Vagina (tissue), 2 donors: ENCODE results near the gene MGMT. TPM values are rescaled to one million over a fixed set of nuclear protein-coding genes. Genes with fewer than 3 reads are reported as not detected.

Source experiments
- DNase-seq, 2 donors: peaks; one replicate each; pipeline ENCODE4 v3.0.0-alpha.2; 2017; ENCODE audit errors: extremely low spot score in 2 of 2
- H3K27ac ChIP-seq: fragments of 200-600 bp; sonication (generic); one replicate; pipeline ENCODE4 v1.5.1; 2019
- H3K27me3 ChIP-seq: fragments of 200-600 bp; sonication (generic); one replicate; pipeline ENCODE4 v1.5.1; 2019
- H3K36me3 ChIP-seq, 2 donors: fragments of 200-600 bp; sonication (generic); one replicate each; pipeline ENCODE4 v1.5.1; 2017 to 2019
- H3K4me1 ChIP-seq: fragments of 200-600 bp; sonication (generic); one replicate; pipeline ENCODE4 v1.5.1; 2019
- H3K4me3 ChIP-seq, 2 donors: fragments of 200-600 bp; sonication (generic); 1 replicate in 1 of 2; 2 replicates in 1 of 2; pipeline ENCODE4 v1.5.1; 2016 to 2019
- H3K9me3 ChIP-seq: fragments of 200-600 bp; sonication (generic); one replicate; pipeline ENCODE4 v1.5.1; 2019
- CTCF ChIP-seq, 3 experiments: fragments of 450-650 bp in 2 of 3; fragments of 200-600 bp in 1 of 3; sonication (generic) in 1 of 3; IDR thresholded peaks; one replicate each; pipeline ENCODE4 v1.5.1; 2017 to 2019; ENCODE audit warnings: antibody characterized with exemption in 3 of 3, mild to moderate bottlenecking in 2 of 3, moderate library complexity in 2 of 3
- POLR2A ChIP-seq, 2 donors: fragments of 450-650 bp; IDR thresholded peaks; one replicate each; pipeline ENCODE4 v1.6.1; 2017; ENCODE audit warnings: antibody characterized with exemption in 2 of 2, mild to moderate bottlenecking in 2 of 2, moderate library complexity in 2 of 2
- POLR2AphosphoS5 ChIP-seq, 2 donors: sonication (generic); formaldehyde crosslinking; IDR thresholded peaks; one replicate each; pipeline ENCODE4 v1.9.0; 2017; ENCODE audit warnings: antibody characterized with exemption in 2 of 2, mild to moderate bottlenecking in 2 of 2, low read depth in 1 of 2; ENCODE audit not compliant: insufficient read depth in 1 of 2
- intact Hi-C: fragments of 100-400 bp; cut with DNase I; formaldehyde crosslinking; loops from one replicate; pipeline ENCODE4 v1.15.1; 2023
- total RNA-seq: library from RNA; depleted of rRNA; stranded (reverse); fragments of >200 nt; gene quantifications from one replicate; pipeline ENCODE4 v1.2.3, GENCODE V29; 2016

MGMT gene
- total RNA-seq, 1 donor from 2014 or later, result 16.0 TPM

DNA sequence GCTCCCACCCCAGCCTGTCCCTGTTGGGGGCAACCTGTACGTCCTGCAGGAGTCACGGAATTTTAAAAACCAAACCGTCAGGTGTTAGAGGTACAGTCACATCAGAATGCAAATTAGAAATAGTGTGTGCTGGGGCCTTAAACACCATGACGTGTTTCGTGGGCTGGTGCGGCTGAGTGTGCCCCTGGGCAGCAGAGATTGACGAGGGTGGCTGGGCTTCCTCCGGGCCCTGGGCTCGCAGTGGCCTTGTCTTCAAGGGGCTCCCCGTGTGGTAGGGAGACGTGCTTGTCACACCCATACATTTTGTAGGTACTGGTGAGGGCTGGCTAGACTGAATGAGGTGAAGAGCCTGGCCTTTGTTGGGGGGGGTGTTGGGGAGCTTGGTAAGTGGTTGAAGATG lies 7.6 kb downstream of the MGMT start:
- intact Hi-C loops, result no loop called here

DNA sequence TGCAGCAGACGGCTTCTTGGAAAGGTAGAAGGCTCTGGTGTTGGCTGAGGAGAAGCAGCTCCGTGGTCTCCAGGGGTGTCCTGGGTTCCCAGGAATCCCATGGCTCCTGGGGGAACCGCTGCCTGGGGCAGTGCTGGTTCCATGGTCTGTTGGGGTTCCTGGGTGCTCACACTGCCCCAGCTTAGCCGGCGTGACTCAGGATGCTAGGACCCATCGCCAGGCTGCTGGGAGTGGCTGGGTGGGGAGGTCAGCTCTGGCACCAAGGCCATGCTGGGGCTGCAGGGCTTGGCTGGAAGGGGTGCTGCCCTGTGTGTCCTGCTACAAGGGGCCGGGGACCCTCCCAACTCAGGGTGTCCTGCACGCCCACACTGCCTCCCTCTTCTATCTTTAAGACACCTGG lies 9.4 kb downstream of the MGMT start:
- Histone ChIP-seq H3K27ac (no peak overlapping the region), H3K4me1 (no peaks in the 10 kb centered on the region), H3K36me3 (peaks cover 0 to 9% of the 10 kb centered on the region in 2 donors), H3K27me3 (no peaks in the 10 kb centered on the region), H3K9me3 (peaks cover 4% of the 10 kb centered on the region), H3K4me3 (no peak overlapping the region)
- no peak for DNase-seq
- intact Hi-C loops, result no loop called here
- TF ChIP-seq POLR2A (IDR thresholded peaks at IDR 0.05) (no peak), CTCF (IDR thresholded peaks at IDR 0.05) (no peak), POLR2AphosphoS5 (IDR thresholded peaks at IDR 0.05; ENCODE audit: insufficient read depth in 1 of 2, low read depth in 1 of 2) (no peak)

More for the DNA sequence above, 7.6 kb downstream of the MGMT start:
- Histone ChIP-seq H3K27me3 (no peaks in the 10 kb centered on the region), H3K4me3 (no peak overlapping the region), H3K27ac (no peak overlapping the region), H3K36me3 (peaks cover 0 to 11% of the 10 kb centered on the region in 2 donors), H3K4me1 (no peaks in the 10 kb centered on the region), H3K9me3 (no peaks in the 10 kb centered on the region)
- peak in 1 of 2 donors; percentile 37 for DNase-seq
- TF ChIP-seq POLR2A (IDR thresholded peaks at IDR 0.05) (no peak), POLR2AphosphoS5 (IDR thresholded peaks at IDR 0.05; ENCODE audit: insufficient read depth in 1 of 2, low read depth in 1 of 2) (no peak), CTCF (IDR thresholded peaks at IDR 0.05) (no peak)

- TF ChIP-seq POLR2A (IDR thresholded peaks at IDR 0.05) (no peak), CTCF (IDR thresholded peaks at IDR 0.05) (no peak), POLR2AphosphoS5 (IDR thresholded peaks at IDR 0.05; ENCODE audit: insufficient read depth in 1 of 2, low read depth in 1 of 2) (no peak)
- H3K9me3 ChIP-seq, result peaks cover 7% of the 10 kb centered on the region
- no peak overlapping the region for H3K27ac ChIP-seq
- H3K4me3 ChIP-seq, result no peak overlapping the region
- H3K4me1 ChIP-seq, result no peaks in the 10 kb centered on the region
- no peak for DNase-seq
- no peaks in the 10 kb centered on the region for H3K27me3 ChIP-seq
- intact Hi-C loops, result no loop called here
- H3K36me3 ChIP-seq, result peaks cover 0 to 5% of the 10 kb centered on the region in 2 donors
These were observed 10.0 kb downstream of the MGMT start for GRCh38 chr10:129477051-129477450.

- H3K27ac ChIP-seq, result no peak overlapping the region
- H3K27me3 ChIP-seq, result no peaks in the 10 kb centered on the region
- no peak for DNase-seq
- H3K36me3 ChIP-seq, result no peaks in the 10 kb centered on the region
- H3K4me3 ChIP-seq, result no peak overlapping the region
- TF ChIP-seq CTCF (IDR thresholded peaks at IDR 0.05) (no peak), POLR2A (IDR thresholded peaks at IDR 0.05) (no peak), POLR2AphosphoS5 (IDR thresholded peaks at IDR 0.05; ENCODE audit: insufficient read depth in 1 of 2, low read depth in 1 of 2) (no peak)
- intact Hi-C loops, result no loop called here
- H3K4me1 ChIP-seq, result no peaks in the 10 kb centered on the region
- H3K9me3 ChIP-seq, result peaks cover 34% of the 10 kb centered on the region
These were observed 14.6 kb downstream of the MGMT start for GRCh38 chr10:129481641-129482040.

DNA sequence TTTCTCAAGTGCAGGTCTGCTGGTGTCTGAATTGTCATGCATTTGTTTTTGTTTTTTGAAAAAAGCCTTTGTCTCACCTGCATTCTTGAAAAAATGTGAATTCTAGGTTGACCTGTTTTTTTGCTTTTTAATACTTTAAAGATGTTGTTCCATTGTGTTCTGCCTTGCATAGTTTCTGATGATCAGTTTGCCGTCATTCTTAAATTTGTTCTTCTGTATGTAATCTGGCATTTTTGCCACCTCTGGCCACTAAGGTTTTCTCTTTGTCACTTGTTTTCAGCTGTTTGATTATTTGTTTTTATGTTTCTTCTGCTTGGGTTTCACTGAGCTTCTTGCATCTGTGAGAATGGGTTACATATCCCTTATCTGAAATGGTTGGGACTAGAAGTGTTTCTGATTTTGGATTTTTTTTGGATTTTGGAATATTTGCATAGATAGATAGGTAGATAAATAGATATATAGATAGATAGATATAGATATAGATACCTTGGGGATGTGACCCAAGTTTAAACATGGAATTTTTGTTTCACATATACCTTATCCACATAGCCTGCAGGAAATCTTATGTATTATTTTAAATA lies 16.5 kb downstream of the MGMT start:
- Histone ChIP-seq H3K4me3 (no peak overlapping the region), H3K27me3 (no peaks in the 10 kb centered on the region), H3K27ac (no peak overlapping the region), H3K9me3 (peaks cover 34% of the 10 kb centered on the region), H3K36me3 (no peaks in the 10 kb centered on the region), H3K4me1 (no peaks in the 10 kb centered on the region)
- intact Hi-C loops, result no loop called here
- TF ChIP-seq POLR2AphosphoS5 (IDR thresholded peaks at IDR 0.05; ENCODE audit: insufficient read depth in 1 of 2, low read depth in 1 of 2) (no peak), CTCF (IDR thresholded peaks at IDR 0.05) (no peak), POLR2A (IDR thresholded peaks at IDR 0.05) (no peak)
- no peak for DNase-seq
